KOPT-K1 (cell line): ENCODE measurements around the gene FGGY.

ENCODE experiments used
- H3K27ac ChIP-seq: fragments of 200-600 bp; sonication (generic); 2 replicates; pipeline ENCODE4 v1.5.1; 2016; ENCODE audit warnings: antibody characterized with exemption, mild to moderate bottlenecking, low read depth, low read length; ENCODE audit not compliant: poor library complexity, severe bottlenecking
- H3K36me3 ChIP-seq: fragments of 200-600 bp; sonication (generic); 2 replicates; pipeline ENCODE4 v1.5.1; 2017; ENCODE audit warnings: antibody characterized with exemption, mild to moderate bottlenecking, low read length, moderate library complexity; ENCODE audit not compliant: insufficient read depth
- H3K9me3 ChIP-seq: fragments of 200-600 bp; sonication (generic); 2 replicates; pipeline ENCODE4 v1.5.1; 2017; ENCODE audit warnings: antibody characterized with exemption, low read length, mild to moderate bottlenecking; ENCODE audit not compliant: insufficient read depth, poor library complexity, severe bottlenecking

The FGGY gene

GRCh38 chr1:59411147-59411546 lies 114.3 kb downstream of the FGGY start:
- H3K36me3 ChIP-seq = no peaks in the 10 kb centered on the region
- H3K9me3 ChIP-seq = no peaks in the 10 kb centered on the region
- H3K27ac ChIP-seq = no peak overlapping the region

GRCh38 chr1:59412718-59413326 lies 115.9 kb downstream of the FGGY start:
- Histone ChIP-seq H3K27ac (no peak overlapping the region), H3K36me3 (no peaks in the 10 kb centered on the region), H3K9me3 (no peaks in the 10 kb centered on the region)

GRCh38 chr1:59413327-59413720 lies 116.4 kb downstream of the FGGY start:
- Histone ChIP-seq H3K27ac (no peak overlapping the region), H3K36me3 (no peaks in the 10 kb centered on the region)

GRCh38 chr1:59414406-59415133 lies 117.7 kb downstream of the FGGY start:
- H3K9me3 ChIP-seq = no peaks in the 10 kb centered on the region
- H3K36me3 ChIP-seq = no peaks in the 10 kb centered on the region
- no peak overlapping the region for H3K27ac ChIP-seq

More at GRCh38 chr1:59413327-59413720, 116.4 kb downstream of the FGGY start:
- no peaks in the 10 kb centered on the region for H3K9me3 ChIP-seq

- Histone ChIP-seq H3K9me3 (no peaks in the 10 kb centered on the region), H3K36me3 (no peaks in the 10 kb centered on the region), H3K27ac (no peak overlapping the region)
These were observed 118.5 kb downstream of the FGGY start for GRCh38 chr1:59415286-59415850.

- no peaks in the 10 kb centered on the region for H3K9me3 ChIP-seq
These were observed 119.0 kb downstream of the FGGY start for GRCh38 chr1:59415881-59416280.

GRCh38 chr1:59417406-59417805 lies 120.5 kb downstream of the FGGY start:
- Histone ChIP-seq H3K9me3 (no peaks in the 10 kb centered on the region), H3K36me3 (no peaks in the 10 kb centered on the region), H3K27ac (no peak overlapping the region)

More at GRCh38 chr1:59415881-59416280, 119.0 kb downstream of the FGGY start:
- Histone ChIP-seq H3K36me3 (no peaks in the 10 kb centered on the region), H3K27ac (no peak overlapping the region)

GRCh38 chr1:59418363-59419144 lies 121.7 kb downstream of the FGGY start:
- Histone ChIP-seq H3K9me3 (no peaks in the 10 kb centered on the region), H3K36me3 (no peaks in the 10 kb centered on the region), H3K27ac (no peak overlapping the region)

GRCh38 chr1:59419361-59420140 lies 122.7 kb downstream of the FGGY start:
- Histone ChIP-seq H3K9me3 (no peaks in the 10 kb centered on the region), H3K27ac (no peak overlapping the region), H3K36me3 (no peaks in the 10 kb centered on the region)

- H3K9me3 ChIP-seq = no peaks in the 10 kb centered on the region
- no peaks in the 10 kb centered on the region for H3K36me3 ChIP-seq
These were observed 124.5 kb downstream of the FGGY start for GRCh38 chr1:59421232-59421920.

GRCh38 chr1:59422921-59423575 lies 126.2 kb downstream of the FGGY start:
- Histone ChIP-seq H3K27ac (no peak overlapping the region), H3K36me3 (no peaks in the 10 kb centered on the region), H3K9me3 (no peaks in the 10 kb centered on the region)

More at GRCh38 chr1:59421232-59421920, 124.5 kb downstream of the FGGY start:
- no peak overlapping the region for H3K27ac ChIP-seq

GRCh38 chr1:59427155-59427554 lies 130.3 kb downstream of the FGGY start:
- Histone ChIP-seq H3K36me3 (no peaks in the 10 kb centered on the region), H3K9me3 (no peaks in the 10 kb centered on the region), H3K27ac (no peak overlapping the region)

- no peak overlapping the region for H3K27ac ChIP-seq
- no peaks in the 10 kb centered on the region for H3K36me3 ChIP-seq
- H3K9me3 ChIP-seq = no peaks in the 10 kb centered on the region
These were observed 130.9 kb downstream of the FGGY start for GRCh38 chr1:59427784-59428183.

- no peak overlapping the region for H3K27ac ChIP-seq
- no peaks in the 10 kb centered on the region for H3K36me3 ChIP-seq
These were observed 131.9 kb downstream of the FGGY start for GRCh38 chr1:59428828-59429227.

More at GRCh38 chr1:59428828-59429227, 131.9 kb downstream of the FGGY start:
- no peaks in the 10 kb centered on the region for H3K9me3 ChIP-seq
